T-helper 17 cell (primary cell): Measurements from ENCODE around the gene CDH11. TPM values are rescaled to one million over a fixed set of nuclear protein-coding genes. Genes with fewer than 3 reads are reported as not detected.

Experiments used
- ATAC-seq: fragments of 150-1000 bp; cut with Tn5 transposase; 2 replicates; pipeline ENCODE4 v1.10.0; 2021; ENCODE audit warnings: mild to moderate bottlenecking, moderate library complexity
- DNase-seq, 3 donors: peaks; one replicate each; pipeline versions ENCODE4 v3.0.0 to v3.0.0-alpha.2; 2020 to 2021
- H3K9me3 ChIP-seq: one replicate; pipeline ENCODE4 v1.7.0; 2013; ENCODE audit warnings: low read length, mild to moderate bottlenecking; ENCODE audit not compliant: control insufficient read depth, poor library complexity, severe bottlenecking
- H3K27ac Mint-ChIP-seq: one replicate; pipeline ENCODE4 v1.8.0; 2022; ENCODE audit warnings: mild to moderate bottlenecking, moderate library complexity, mixed read lengths
- H3K27me3 Mint-ChIP-seq: one replicate; pipeline ENCODE4 v1.8.0; 2022; ENCODE audit warnings: mixed read lengths
- H3K36me3 Mint-ChIP-seq: one replicate; pipeline ENCODE4 v1.8.0; 2022; ENCODE audit warnings: low read depth, mixed read lengths
- H3K4me1 Mint-ChIP-seq: one replicate; pipeline ENCODE4 v1.8.0; 2022; ENCODE audit warnings: mild to moderate bottlenecking, mixed read lengths
- H3K4me3 Mint-ChIP-seq: one replicate; pipeline ENCODE4 v1.8.0; 2022; ENCODE audit warnings: mild to moderate bottlenecking, moderate library complexity, mixed read lengths
- total RNA-seq, 4 donors: library from RNA in 2 of 4; stranded (reverse) in 2 of 4; gene quantifications; one replicate each; pipeline ENCODE4 v1.2.3 and lab custom pipeline; 2022 to 2026

CDH11 gene
- total RNA-seq, 2 donors from 2014 or later = not detected

DNA sequence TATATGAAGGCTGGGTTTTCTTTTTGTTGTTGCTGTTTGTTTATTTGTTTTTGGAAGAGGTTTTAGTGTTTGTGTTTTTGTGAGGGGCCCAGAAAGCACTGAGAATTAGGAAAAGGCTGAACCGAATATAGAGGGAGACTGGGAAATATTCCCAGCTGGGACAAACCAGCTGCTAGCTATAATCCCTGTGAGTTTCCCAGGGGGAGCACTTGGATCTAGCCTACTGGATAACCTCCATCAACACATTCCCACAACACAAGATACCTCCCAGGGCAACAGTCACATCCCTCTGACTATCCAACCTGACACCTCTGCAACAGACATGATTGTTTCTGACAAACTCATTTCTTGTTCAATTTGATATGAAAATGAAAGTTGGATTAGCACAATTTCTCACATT lies 16.7 kb downstream of the CDH11 start:
- H3K36me3 Mint-ChIP-seq = no peaks in the 10 kb centered on the region
- H3K4me3 Mint-ChIP-seq = no peak overlapping the region
- DNase-seq (no peak), ATAC-seq (no peak)
- H3K27ac Mint-ChIP-seq = no peak overlapping the region
- H3K4me1 Mint-ChIP-seq = no peaks in the 10 kb centered on the region
- H3K9me3 ChIP-seq = no peaks in the 10 kb centered on the region
- H3K27me3 Mint-ChIP-seq = no peaks in the 10 kb centered on the region

GRCh38 chr16:65104471-65104870 lies 17.4 kb downstream of the CDH11 start:
- Mint-ChIP-seq H3K27ac (no peak overlapping the region), H3K27me3 (no peaks in the 10 kb centered on the region), H3K4me1 (no peaks in the 10 kb centered on the region), H3K4me3 (no peak overlapping the region), H3K36me3 (no peaks in the 10 kb centered on the region)
- no peaks in the 10 kb centered on the region for H3K9me3 ChIP-seq
- no peak for DNase-seq
- ATAC-seq = no peak

DNA sequence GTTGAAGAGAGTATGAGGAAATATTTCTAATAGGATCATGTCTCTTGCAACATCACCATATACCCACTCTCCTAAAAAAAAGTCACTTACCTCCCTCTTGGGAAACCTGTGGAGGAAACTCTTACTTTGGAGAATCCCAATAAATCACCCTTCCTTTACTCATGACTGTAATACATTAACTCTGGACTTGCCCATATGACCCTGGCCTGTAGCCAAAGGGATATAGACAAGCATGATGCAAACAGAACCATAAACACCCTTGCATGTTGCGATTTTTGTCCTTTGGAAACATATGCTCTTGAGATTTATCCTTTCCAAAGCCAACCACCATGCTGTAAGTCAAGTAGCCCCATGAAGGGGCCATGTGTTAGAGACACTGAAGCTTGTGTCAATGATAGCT lies 19.5 kb downstream of the CDH11 start:
- H3K36me3 Mint-ChIP-seq = no peaks in the 10 kb centered on the region
- no peaks in the 10 kb centered on the region for H3K4me1 Mint-ChIP-seq
- DNase-seq = no peak
- no peak for ATAC-seq
- H3K27me3 Mint-ChIP-seq = no peaks in the 10 kb centered on the region
- no peak overlapping the region for H3K4me3 Mint-ChIP-seq
- no peaks in the 10 kb centered on the region for H3K9me3 ChIP-seq
- no peak overlapping the region for H3K27ac Mint-ChIP-seq

- Mint-ChIP-seq H3K27me3 (no peaks in the 10 kb centered on the region), H3K36me3 (no peaks in the 10 kb centered on the region), H3K27ac (no peak overlapping the region), H3K4me3 (no peak overlapping the region), H3K4me1 (no peaks in the 10 kb centered on the region)
- no peak for ATAC-seq
- H3K9me3 ChIP-seq = no peaks in the 10 kb centered on the region
- no peak for DNase-seq
Observed at GRCh38 chr16:65101009-65101408, 20.9 kb downstream of the CDH11 start.

DNA sequence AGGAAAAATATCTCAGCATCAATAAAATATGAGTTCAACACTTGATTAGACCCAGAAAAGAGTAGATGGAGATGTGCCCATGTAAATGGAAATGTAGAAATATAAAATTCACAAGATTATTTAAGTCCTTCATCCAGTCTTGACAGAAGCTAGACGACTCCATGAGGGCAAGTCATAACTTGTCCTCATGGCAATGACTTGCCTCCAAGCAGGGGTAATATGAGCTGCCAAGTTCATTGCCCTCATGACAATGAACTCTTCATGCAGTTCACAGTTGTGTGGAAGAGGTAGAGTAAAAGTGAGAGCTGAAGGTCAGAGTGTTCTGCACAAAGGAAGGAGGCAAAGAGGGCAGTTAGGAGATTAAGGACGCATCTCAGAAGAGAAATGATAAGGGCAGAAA lies 22.3 kb downstream of the CDH11 start:
- no peaks in the 10 kb centered on the region for H3K27me3 Mint-ChIP-seq
- DNase-seq = no peak
- H3K36me3 Mint-ChIP-seq = no peaks in the 10 kb centered on the region
- no peaks in the 10 kb centered on the region for H3K9me3 ChIP-seq
- ATAC-seq = no peak
- H3K27ac Mint-ChIP-seq = no peak overlapping the region
- H3K4me1 Mint-ChIP-seq = no peaks in the 10 kb centered on the region
- H3K4me3 Mint-ChIP-seq = no peak overlapping the region

GRCh38 chr16:65098916-65099315 lies 22.9 kb downstream of the CDH11 start:
- ATAC-seq (no peak), DNase-seq (no peak)
- Mint-ChIP-seq H3K27ac (no peak overlapping the region), H3K27me3 (no peaks in the 10 kb centered on the region), H3K4me3 (no peak overlapping the region), H3K4me1 (no peaks in the 10 kb centered on the region), H3K36me3 (no peaks in the 10 kb centered on the region)
- no peaks in the 10 kb centered on the region for H3K9me3 ChIP-seq

- no peaks in the 10 kb centered on the region for H3K4me1 Mint-ChIP-seq
- no peaks in the 10 kb centered on the region for H3K27me3 Mint-ChIP-seq
- no peak for DNase-seq
- no peaks in the 10 kb centered on the region for H3K36me3 Mint-ChIP-seq
- H3K27ac Mint-ChIP-seq = no peak overlapping the region
- no peak for ATAC-seq
- H3K4me3 Mint-ChIP-seq = no peak overlapping the region
- H3K9me3 ChIP-seq = no peaks in the 10 kb centered on the region
Observed at GRCh38 chr16:65097296-65097695, 24.6 kb downstream of the CDH11 start.

DNA sequence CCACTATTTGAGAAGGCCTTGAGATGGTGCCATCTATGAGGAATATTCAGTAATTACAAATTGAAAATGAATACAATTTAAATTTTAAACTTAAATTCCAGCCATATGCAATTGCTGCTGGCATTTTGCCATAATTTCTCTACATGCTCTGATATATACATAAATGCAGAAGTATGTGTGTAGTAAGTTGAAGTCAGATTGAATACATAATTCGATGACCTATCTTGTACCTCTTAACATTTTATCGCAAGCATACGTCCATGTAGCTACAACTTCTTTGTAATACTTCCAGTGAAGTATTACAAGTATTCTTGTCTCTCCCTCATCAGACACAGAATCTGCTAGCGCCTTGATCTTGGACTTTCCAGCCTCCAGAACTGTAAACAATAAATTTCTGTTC lies 26.0 kb downstream of the CDH11 start:
- Mint-ChIP-seq H3K4me1 (no peaks in the 10 kb centered on the region), H3K4me3 (no peak overlapping the region), H3K36me3 (no peaks in the 10 kb centered on the region), H3K27ac (no peak overlapping the region), H3K27me3 (no peaks in the 10 kb centered on the region)
- no peak for ATAC-seq
- DNase-seq = no peak
- no peaks in the 10 kb centered on the region for H3K9me3 ChIP-seq

GRCh38 chr16:65095090-65095728 lies 26.7 kb downstream of the CDH11 start:
- no peaks in the 10 kb centered on the region for H3K9me3 ChIP-seq
- ATAC-seq (no peak), DNase-seq (no peak)
- no peaks in the 10 kb centered on the region for H3K4me1 Mint-ChIP-seq
- H3K36me3 Mint-ChIP-seq = no peaks in the 10 kb centered on the region
- H3K4me3 Mint-ChIP-seq = no peak overlapping the region
- H3K27ac Mint-ChIP-seq = no peak overlapping the region
- H3K27me3 Mint-ChIP-seq = no peaks in the 10 kb centered on the region

DNA sequence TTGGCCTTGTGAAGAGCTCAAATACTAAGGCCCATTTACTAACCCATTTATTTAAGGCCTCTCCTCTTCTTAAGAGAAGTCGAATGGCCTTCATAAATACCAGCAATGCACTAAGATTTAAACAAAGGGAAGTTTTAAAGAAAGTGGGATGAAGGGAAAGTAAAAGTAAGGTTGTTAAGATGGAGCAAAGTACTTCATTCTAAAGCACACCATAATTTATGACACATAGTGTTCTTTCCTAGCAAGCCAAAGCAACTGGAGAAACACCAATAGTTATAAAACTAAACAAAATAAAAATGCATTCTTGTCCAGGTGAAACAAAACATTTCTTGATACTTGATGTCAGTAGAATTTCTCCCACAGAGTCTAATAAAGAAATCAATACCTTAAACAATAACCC lies 27.9 kb downstream of the CDH11 start:
- Mint-ChIP-seq H3K36me3 (no peaks in the 10 kb centered on the region), H3K27me3 (no peaks in the 10 kb centered on the region), H3K27ac (no peak overlapping the region), H3K4me1 (no peaks in the 10 kb centered on the region), H3K4me3 (no peak overlapping the region)
- H3K9me3 ChIP-seq = no peaks in the 10 kb centered on the region
- no peak for DNase-seq
- ATAC-seq = no peak

GRCh38 chr16:65083164-65083857 lies 38.6 kb downstream of the CDH11 start:
- H3K9me3 ChIP-seq = no peaks in the 10 kb centered on the region
- Mint-ChIP-seq H3K27me3 (no peaks in the 10 kb centered on the region), H3K4me1 (no peaks in the 10 kb centered on the region), H3K27ac (no peak overlapping the region), H3K4me3 (no peak overlapping the region), H3K36me3 (no peaks in the 10 kb centered on the region)
- ATAC-seq = no peak
- DNase-seq = no peak

- no peaks in the 10 kb centered on the region for H3K9me3 ChIP-seq
- Mint-ChIP-seq H3K27me3 (no peaks in the 10 kb centered on the region), H3K4me1 (no peaks in the 10 kb centered on the region), H3K27ac (no peak overlapping the region), H3K4me3 (no peak overlapping the region), H3K36me3 (no peaks in the 10 kb centered on the region)
- DNase-seq (no peak), ATAC-seq (no peak)
Observed at GRCh38 chr16:65079549-65079948, 42.3 kb downstream of the CDH11 start.

DNA sequence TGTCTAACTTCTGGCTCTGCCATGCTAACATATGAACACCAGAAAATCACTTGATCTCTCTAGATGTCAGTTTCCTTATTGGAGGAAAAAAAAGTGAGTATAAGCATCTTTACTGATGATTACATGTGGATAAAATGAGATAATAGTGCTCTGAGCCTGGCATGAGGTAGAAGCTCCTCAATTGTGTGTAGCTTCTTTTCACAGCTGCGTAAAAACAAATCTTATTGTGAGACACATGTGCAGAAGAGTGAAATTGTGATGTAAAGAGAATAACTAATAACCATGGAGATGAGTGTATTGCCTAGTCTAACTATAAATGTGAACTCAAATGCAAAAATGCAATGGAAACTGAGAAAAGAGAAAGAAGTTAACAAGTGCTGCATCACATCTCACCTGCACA lies 44.7 kb downstream of the CDH11 start:
- Mint-ChIP-seq H3K27ac (no peak overlapping the region), H3K36me3 (no peaks in the 10 kb centered on the region), H3K4me1 (no peaks in the 10 kb centered on the region), H3K27me3 (no peaks in the 10 kb centered on the region), H3K4me3 (no peak overlapping the region)
- H3K9me3 ChIP-seq = no peaks in the 10 kb centered on the region
- DNase-seq = no peak
- ATAC-seq = no peak

DNA sequence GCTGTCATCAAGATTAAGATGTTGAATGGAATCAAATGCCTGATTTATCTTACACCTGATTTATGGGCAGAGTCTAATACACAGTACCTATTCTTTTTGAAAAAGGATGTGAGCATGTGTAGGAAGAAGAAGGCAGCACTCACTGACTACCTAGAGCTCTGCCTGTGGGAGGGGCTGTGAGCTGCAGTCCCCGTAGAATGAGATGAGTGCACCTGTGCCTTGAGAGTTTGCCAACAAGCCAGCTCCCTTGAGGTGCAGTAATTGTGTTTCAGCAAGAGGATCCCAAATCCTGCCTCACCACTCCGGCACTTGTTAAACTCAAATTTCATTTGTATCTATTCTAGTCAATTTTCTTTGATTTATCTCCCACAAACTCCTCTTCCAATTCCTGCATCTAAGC lies 46.0 kb downstream of the CDH11 start:
- no peak for ATAC-seq
- Mint-ChIP-seq H3K36me3 (no peaks in the 10 kb centered on the region), H3K4me3 (no peak overlapping the region)

More for the DNA sequence above, 46.0 kb downstream of the CDH11 start:
- no peaks in the 10 kb centered on the region for H3K9me3 ChIP-seq
- no peak overlapping the region for H3K27ac Mint-ChIP-seq
- DNase-seq = no peak
- H3K27me3 Mint-ChIP-seq = no peaks in the 10 kb centered on the region
- no peaks in the 10 kb centered on the region for H3K4me1 Mint-ChIP-seq
